CD4-positive, CD25-positive, alpha-beta regulatory T cell (primary cell): Measurements from ENCODE around the gene MATN4. TPM values are rescaled to one million over a fixed set of nuclear protein-coding genes. Genes with fewer than 3 reads are reported as not detected.

Experiments
- ATAC-seq, 2 donors: fragments of 150-1000 bp; cut with Tn5 transposase; one replicate each; pipeline ENCODE4 v1.10.0; 2021; ENCODE audit warnings: low read depth in 2 of 2, moderate number of reproducible peaks in 2 of 2, moderate library complexity in 1 of 2
- DNase-seq, 3 donors: peaks; one replicate each; pipeline versions ENCODE4 v3.0.0 to v3.0.0-alpha.2; 2012 to 2022; ENCODE audit warnings: mixed read lengths in 1 of 3
- H3K27ac ChIP-seq: one replicate; pipeline ENCODE4 v1.7.0; 2013; ENCODE audit warnings: mild to moderate bottlenecking, low read length; ENCODE audit not compliant: insufficient read depth, poor library complexity, severe bottlenecking
- H3K27me3 ChIP-seq: one replicate; pipeline ENCODE4 v1.7.0; 2013; ENCODE audit warnings: low read length; ENCODE audit not compliant: control insufficient read depth, insufficient read depth
- H3K36me3 ChIP-seq: one replicate; pipeline ENCODE4 v1.7.0; 2013; ENCODE audit warnings: mild to moderate bottlenecking, low read length, moderate library complexity; ENCODE audit not compliant: control insufficient read depth, insufficient read depth
- H3K4me1 ChIP-seq: 2 replicates; pipeline ENCODE4 v1.7.0; 2013; ENCODE audit warnings: mild to moderate bottlenecking, low read length; ENCODE audit not compliant: insufficient read depth, control insufficient read depth, poor library complexity, severe bottlenecking
- H3K4me3 ChIP-seq: one replicate; pipeline ENCODE4 v1.7.0; 2013; ENCODE audit warnings: low read depth, mild to moderate bottlenecking, low read length, moderate library complexity
- H3K9me3 ChIP-seq, 2 experiments: 1 replicate in 1 of 2; 2 replicates in 1 of 2; pipeline ENCODE4 v1.7.0; 2013; ENCODE audit warnings: low read length in 2 of 2, mild to moderate bottlenecking in 1 of 2, moderate library complexity in 1 of 2; ENCODE audit not compliant: control insufficient read depth in 2 of 2
- H3K27ac Mint-ChIP-seq, 3 donors: one replicate each; pipeline ENCODE4 v1.8.0; 2020 to 2022; ENCODE audit warnings: mild to moderate bottlenecking in 3 of 3, mixed read lengths in 3 of 3, moderate library complexity in 2 of 3
- H3K27me3 Mint-ChIP-seq: one replicate; pipeline ENCODE4 v1.8.0; 2022; ENCODE audit warnings: mild to moderate bottlenecking, mixed read lengths
- H3K36me3 Mint-ChIP-seq: one replicate; pipeline ENCODE4 v1.8.0; 2020; ENCODE audit warnings: mixed read lengths
- H3K4me1 Mint-ChIP-seq, 4 donors: one replicate each; pipeline ENCODE4 v1.8.0; 2020 to 2022; ENCODE audit warnings: mixed read lengths in 4 of 4, mild to moderate bottlenecking in 1 of 4
- H3K4me3 Mint-ChIP-seq, 4 donors: one replicate each; pipeline ENCODE4 v1.8.0; 2020 to 2022; ENCODE audit warnings: mild to moderate bottlenecking in 4 of 4, mixed read lengths in 4 of 4, moderate library complexity in 3 of 4
- H3K9me3 Mint-ChIP-seq, 7 donors: one replicate each; pipeline ENCODE4 v1.8.0; 2020 to 2022; ENCODE audit warnings: mixed read lengths in 7 of 7, mild to moderate bottlenecking in 3 of 7, moderate library complexity in 2 of 7
- polyA plus RNA-seq, 4 donors: library from polyadenylated mRNA; unstranded; fragments of 300-500 nt; fragmentation: Illumina TruSeq; gene quantifications; one replicate each; pipeline ENCODE4 v1.2.3, GENCODE V29; 2021
- total RNA-seq: library from RNA; stranded (reverse); gene quantifications from one replicate; pipeline ENCODE4 v1.2.3, GENCODE V29; 2022

MATN4 gene
- total and polyA plus RNA-seq, 5 donors from 2014 or later: 0.10 TPM; not detected in 4

DNA sequence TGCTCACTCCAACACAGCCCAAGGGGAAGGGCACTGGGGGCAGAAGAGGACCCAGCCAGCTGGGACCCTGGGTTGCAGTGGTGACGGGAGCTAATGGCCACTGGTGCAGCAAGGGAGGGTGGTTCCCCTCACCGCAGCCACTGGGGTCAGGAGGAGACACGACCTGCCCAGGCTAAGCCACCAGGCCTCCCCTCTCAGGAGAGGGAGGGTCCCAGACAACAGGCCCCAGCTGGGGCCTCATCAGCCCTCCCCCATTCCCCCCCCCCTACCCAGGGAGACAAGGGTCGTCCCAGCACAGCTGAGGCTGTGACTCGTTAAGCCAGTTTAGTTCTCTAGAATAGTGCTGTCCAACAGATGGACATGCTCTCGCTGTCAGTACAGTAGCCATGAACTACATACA lies 17.3 kb upstream of the MATN4 start:
- H3K36me3 Mint-ChIP-seq: no peaks in the 10 kb centered on the region
- Histone ChIP-seq H3K36me3 (peaks cover 7% of the 10 kb centered on the region), H3K4me1 (peaks cover 10% of the 10 kb centered on the region), H3K4me3 (no peak overlapping the region), H3K9me3 (no peaks in the 10 kb centered on the region), H3K27ac (no peak overlapping the region), H3K27me3 (no peaks in the 10 kb centered on the region)
- no peaks in the 10 kb centered on the region for H3K9me3 Mint-ChIP-seq
- ATAC-seq (no peak), DNase-seq (no peak)
- H3K4me3 Mint-ChIP-seq: no peak overlapping the region
- H3K4me1 Mint-ChIP-seq: peaks cover 5 to 9% (median 8%) of the 10 kb centered on the region in 4 donors
- no peak overlapping the region for H3K27ac Mint-ChIP-seq
- no peaks in the 10 kb centered on the region for H3K27me3 Mint-ChIP-seq

DNA sequence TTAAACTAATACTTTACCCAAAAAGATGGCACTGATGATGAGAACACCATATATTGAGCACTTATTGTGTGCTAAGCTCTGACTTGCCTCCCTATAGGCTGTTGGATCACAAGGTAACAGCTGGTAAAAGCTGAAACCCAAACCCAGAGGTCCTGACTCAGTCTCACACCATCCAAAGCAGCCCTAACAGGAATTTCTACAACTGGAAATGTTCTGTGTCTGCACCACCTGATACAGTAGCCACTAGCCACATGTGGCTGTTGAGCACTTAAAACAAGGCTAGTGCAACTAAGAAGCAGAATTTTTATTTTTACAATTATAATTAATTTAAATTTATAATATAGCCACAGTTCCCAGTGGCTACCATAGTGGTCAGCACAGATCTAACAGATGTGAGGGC lies 15.6 kb upstream of the MATN4 start:
- Mint-ChIP-seq H3K9me3 (no peaks in the 10 kb centered on the region), H3K4me1 (peaks cover 8 to 19% (median 15%) of the 10 kb centered on the region in 4 donors), H3K27me3 (no peaks in the 10 kb centered on the region), H3K36me3 (no peaks in the 10 kb centered on the region), H3K27ac (no peak overlapping the region), H3K4me3 (no peak overlapping the region)
- H3K27ac ChIP-seq: no peak overlapping the region
- DNase-seq (no peak), ATAC-seq (no peak)
- H3K4me3 ChIP-seq: no peak overlapping the region
- no peaks in the 10 kb centered on the region for H3K27me3 ChIP-seq
- H3K9me3 ChIP-seq: no peaks in the 10 kb centered on the region
- peaks cover under 1% of the 10 kb centered on the region for H3K36me3 ChIP-seq
- H3K4me1 ChIP-seq: peaks cover 15% of the 10 kb centered on the region

DNA sequence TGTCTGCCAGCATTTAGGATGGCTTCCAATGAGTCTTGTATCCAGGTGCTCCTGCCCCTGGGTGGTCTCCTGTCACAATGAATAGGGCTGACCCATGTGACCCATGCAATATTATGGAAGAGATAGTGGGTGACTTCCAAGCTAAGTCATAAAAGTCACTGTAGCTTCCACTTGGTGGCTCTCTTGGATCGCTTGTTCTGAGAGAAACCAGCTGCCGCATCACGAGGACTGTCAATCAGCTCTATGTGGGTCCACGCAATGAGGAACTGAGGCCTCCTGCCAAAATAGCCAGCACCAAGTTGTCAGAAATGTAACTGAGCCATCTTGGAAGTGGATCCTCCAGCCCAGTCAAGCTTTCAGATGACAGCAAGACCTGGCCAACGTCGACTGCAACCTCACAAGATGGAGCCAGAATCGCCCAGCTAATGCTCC lies 14.9 kb upstream of the MATN4 start:
- Histone ChIP-seq H3K9me3 (no peaks in the 10 kb centered on the region), H3K36me3 (no peaks in the 10 kb centered on the region), H3K4me1 (peaks cover 15% of the 10 kb centered on the region), H3K27ac (no peak overlapping the region), H3K27me3 (no peaks in the 10 kb centered on the region), H3K4me3 (no peak overlapping the region)
- no peak overlapping the region for H3K4me3 Mint-ChIP-seq
- no peaks in the 10 kb centered on the region for H3K27me3 Mint-ChIP-seq
- no peak overlapping the region for H3K27ac Mint-ChIP-seq
- no peak for ATAC-seq
- no peak for DNase-seq
- no peaks in the 10 kb centered on the region for H3K9me3 Mint-ChIP-seq
- peaks cover 8 to 19% (median 15%) of the 10 kb centered on the region in 4 donors for H3K4me1 Mint-ChIP-seq
- no peaks in the 10 kb centered on the region for H3K36me3 Mint-ChIP-seq

GRCh38 chr20:45320948-45321595 lies 13.0 kb upstream of the MATN4 start:
- H3K36me3 Mint-ChIP-seq: no peaks in the 10 kb centered on the region
- Histone ChIP-seq H3K4me3 (no peak overlapping the region), H3K27me3 (no peaks in the 10 kb centered on the region), H3K4me1 (peaks cover 15% of the 10 kb centered on the region), H3K9me3 (no peaks in the 10 kb centered on the region), H3K27ac (no peak overlapping the region), H3K36me3 (no peaks in the 10 kb centered on the region)
- H3K9me3 Mint-ChIP-seq: no peaks in the 10 kb centered on the region
- H3K4me3 Mint-ChIP-seq: peak overlapping the region in 2 of 4 donors; percentile 15 to 36
- H3K27me3 Mint-ChIP-seq: peaks cover 5% of the 10 kb centered on the region
- DNase-seq (peak in 2 of 3 donors; percentile 11 to 78), ATAC-seq (peak; percentile 58 to 66)
- H3K4me1 Mint-ChIP-seq: peaks cover 8 to 27% (median 15%) of the 10 kb centered on the region in 4 donors
- peak overlapping the region; percentile 63 to 78 (median 72) for H3K27ac Mint-ChIP-seq

DNA sequence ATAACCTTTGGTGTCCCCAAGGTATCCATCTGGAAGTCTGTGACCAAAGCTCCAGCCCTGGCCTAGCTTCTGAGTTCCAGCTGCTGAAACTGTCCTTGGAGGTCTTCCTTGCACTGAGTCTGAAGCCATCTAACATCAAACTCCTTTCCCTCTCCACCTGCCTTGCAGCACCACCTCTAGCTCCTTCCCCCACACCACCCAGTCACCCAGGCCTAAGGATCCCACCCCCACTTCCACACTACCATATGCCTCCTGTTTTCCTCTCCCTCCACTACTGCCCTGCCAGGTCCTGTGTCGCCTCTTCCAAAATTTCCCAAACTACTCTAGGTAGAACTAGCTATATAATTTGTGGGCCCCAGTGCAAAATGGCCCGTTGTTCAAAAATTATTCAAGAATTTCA lies 10.8 kb upstream of the MATN4 start:
- no peak overlapping the region for H3K4me3 ChIP-seq
- peaks cover 4% of the 10 kb centered on the region for H3K27me3 ChIP-seq
- no peaks in the 10 kb centered on the region for H3K9me3 ChIP-seq
- no peak overlapping the region for H3K27ac ChIP-seq
- Mint-ChIP-seq H3K9me3 (no peaks in the 10 kb centered on the region), H3K4me3 (peak overlapping the region in 1 of 4 donors; percentile 17), H3K36me3 (no peaks in the 10 kb centered on the region), H3K4me1 (peaks cover 8 to 27% (median 15%) of the 10 kb centered on the region in 4 donors), H3K27me3 (peaks cover 21% of the 10 kb centered on the region), H3K27ac (peak overlapping the region in 1 of 3 donors; percentile 84)
- peaks cover 15% of the 10 kb centered on the region for H3K4me1 ChIP-seq
- no peaks in the 10 kb centered on the region for H3K36me3 ChIP-seq
- DNase-seq: no peak
- ATAC-seq: no peak

- no peak overlapping the region for H3K27ac ChIP-seq
- H3K36me3 ChIP-seq: no peaks in the 10 kb centered on the region
- H3K9me3 Mint-ChIP-seq: no peaks in the 10 kb centered on the region
- DNase-seq (no peak), ATAC-seq (no peak)
- peaks cover 23% of the 10 kb centered on the region for H3K27me3 Mint-ChIP-seq
- H3K4me1 Mint-ChIP-seq: peaks cover 8 to 27% (median 15%) of the 10 kb centered on the region in 4 donors
- peaks cover 15% of the 10 kb centered on the region for H3K4me1 ChIP-seq
- no peaks in the 10 kb centered on the region for H3K9me3 ChIP-seq
- H3K4me3 ChIP-seq: no peak overlapping the region
- H3K27ac Mint-ChIP-seq: no peak overlapping the region
- H3K36me3 Mint-ChIP-seq: no peaks in the 10 kb centered on the region
- peaks cover 4% of the 10 kb centered on the region for H3K27me3 ChIP-seq
- H3K4me3 Mint-ChIP-seq: no peak overlapping the region
Measured at GRCh38 chr20:45318386-45318939, 10.4 kb upstream of the MATN4 start.

GRCh38 chr20:45317826-45318225 lies 9.7 kb upstream of the MATN4 start:
- Mint-ChIP-seq H3K27ac (no peak overlapping the region), H3K36me3 (no peaks in the 10 kb centered on the region), H3K27me3 (peaks cover 25% of the 10 kb centered on the region), H3K4me3 (no peak overlapping the region), H3K9me3 (no peaks in the 10 kb centered on the region), H3K4me1 (peaks cover 8 to 27% (median 15%) of the 10 kb centered on the region in 4 donors)
- Histone ChIP-seq H3K27ac (no peak overlapping the region), H3K4me1 (peaks cover 15% of the 10 kb centered on the region), H3K36me3 (no peaks in the 10 kb centered on the region), H3K27me3 (peaks cover 4% of the 10 kb centered on the region), H3K4me3 (no peak overlapping the region), H3K9me3 (no peaks in the 10 kb centered on the region)
- no peak for ATAC-seq
- DNase-seq: no peak
